Mesenchymal stem cell (in vitro differentiated cells and primary cell): ENCODE results near the gene GTF2I.
"Not testable (repeated sequence)": the region's sequence is repeated elsewhere in the genome, so short reads cannot be mapped to it uniquely, and the experiment has no call there.

Experiments
- DNase-seq: peaks from one replicate; pipeline ENCODE4 v3.0.0-alpha.2; 2013
- H2AFZ ChIP-seq: one replicate; pipeline ENCODE4 v1.6.1; 2013; ENCODE audit warnings: low read depth, mild to moderate bottlenecking, control low read depth, inconsistent platforms, low read length, moderate library complexity
- H2AK5ac ChIP-seq: 2 replicates; pipeline ENCODE4 v1.6.1; 2013; ENCODE audit warnings: low read length, moderate library complexity, mild to moderate bottlenecking, inconsistent platforms; ENCODE audit not compliant: severe bottlenecking
- H2BK120ac ChIP-seq: one replicate; pipeline ENCODE4 v1.6.1; 2013; ENCODE audit warnings: low read depth, mild to moderate bottlenecking, inconsistent platforms, low read length, moderate library complexity
- H2BK12ac ChIP-seq, 2 experiments: one replicate each; pipeline ENCODE4 v1.6.1; 2013; ENCODE audit warnings: inconsistent platforms in 2 of 2, low read length in 2 of 2, mild to moderate bottlenecking in 2 of 2, moderate library complexity in 2 of 2, control low read depth in 1 of 2
- H2BK15ac ChIP-seq: one replicate; pipeline ENCODE4 v1.6.1; 2013; ENCODE audit warnings: mild to moderate bottlenecking, low read depth, inconsistent platforms; ENCODE audit not compliant: poor library complexity, severe bottlenecking
- H2BK5ac ChIP-seq: 2 replicates; pipeline ENCODE4 v1.6.1; 2013; ENCODE audit warnings: low read depth, mild to moderate bottlenecking, low read length, control low read depth, inconsistent platforms; ENCODE audit not compliant: poor library complexity, severe bottlenecking
- H3K14ac ChIP-seq, 2 experiments: one replicate each; pipeline ENCODE4 v1.6.1; 2013; ENCODE audit warnings: inconsistent platforms in 2 of 2, low read length in 2 of 2, control low read depth in 1 of 2, mild to moderate bottlenecking in 1 of 2, moderate library complexity in 1 of 2
- H3K18ac ChIP-seq, 2 experiments: one replicate each; pipeline ENCODE4 v1.6.1; 2013; ENCODE audit warnings: inconsistent platforms in 2 of 2, low read length in 2 of 2, control low read depth in 1 of 2, low read depth in 1 of 2, mild to moderate bottlenecking in 1 of 2
- H3K23ac ChIP-seq, 2 experiments: one replicate each; pipeline ENCODE4 v1.6.1; 2013; ENCODE audit warnings: inconsistent platforms in 2 of 2, low read length in 2 of 2, mild to moderate bottlenecking in 2 of 2, moderate library complexity in 2 of 2, control low read depth in 1 of 2
- H3K27ac ChIP-seq: 2 replicates; pipeline ENCODE4 v1.5.1; 2013; ENCODE audit warnings: mild to moderate bottlenecking, moderate library complexity, low read length, control low read depth, inconsistent platforms; ENCODE audit not compliant: poor library complexity, severe bottlenecking
- H3K27me3 ChIP-seq, 2 experiments: 2 replicates each; pipeline versions ENCODE4 v1.6.1 to v1.7.0; 2013; ENCODE audit warnings: low read length in 2 of 2, mild to moderate bottlenecking in 2 of 2, moderate library complexity in 2 of 2, control low read depth in 1 of 2, inconsistent platforms in 1 of 2; ENCODE audit not compliant: control insufficient read depth in 1 of 2, insufficient read depth in 1 of 2
- H3K36me3 ChIP-seq, 2 experiments: 2 replicates each; pipeline versions ENCODE4 v1.6.1 to v1.7.0; 2013; ENCODE audit warnings: low read length in 2 of 2, control low read depth in 1 of 2, inconsistent platforms in 1 of 2, low read depth in 1 of 2, mild to moderate bottlenecking in 1 of 2; ENCODE audit not compliant: insufficient read depth in 2 of 2, control insufficient read depth in 1 of 2
- H3K4ac ChIP-seq, 2 experiments: one replicate each; pipeline ENCODE4 v1.6.1; 2013; ENCODE audit warnings: inconsistent platforms in 2 of 2, low read length in 2 of 2, mild to moderate bottlenecking in 2 of 2, moderate library complexity in 2 of 2, control low read depth in 1 of 2, low read depth in 1 of 2
- H3K4me1 ChIP-seq: 2 replicates; pipeline ENCODE4 v1.6.1; 2013; ENCODE audit warnings: low read depth, low read length, control low read depth; ENCODE audit not compliant: control insufficient read depth, insufficient read depth
- H3K4me2 ChIP-seq: 2 replicates; pipeline ENCODE4 v1.6.1; 2013; ENCODE audit warnings: low read length, mild to moderate bottlenecking, inconsistent platforms; ENCODE audit not compliant: poor library complexity, severe bottlenecking
- H3K4me3 ChIP-seq, 2 experiments: 2 replicates each; pipeline versions ENCODE4 v1.5.1 to v1.7.0; 2013; ENCODE audit warnings: low read length in 2 of 2, mild to moderate bottlenecking in 2 of 2, control low read depth in 1 of 2, low read depth in 1 of 2; ENCODE audit not compliant: insufficient read depth in 1 of 2
- H3K79me1 ChIP-seq: replicated peaks from 2 replicates; pipeline ENCODE4 v1.6.1; 2013; ENCODE audit warnings: mild to moderate bottlenecking, control low read depth, low read length, inconsistent platforms; ENCODE audit not compliant: poor library complexity, severe bottlenecking
- H3K9ac ChIP-seq: 2 replicates; pipeline ENCODE4 v1.7.0; 2013; ENCODE audit warnings: mild to moderate bottlenecking, low read length, moderate library complexity
- H3K9me3 ChIP-seq: 2 replicates; pipeline ENCODE4 v1.7.0; 2013; ENCODE audit warnings: mild to moderate bottlenecking, low read length; ENCODE audit not compliant: control insufficient read depth
- H4K8ac ChIP-seq: one replicate; pipeline ENCODE4 v1.6.1; 2013; ENCODE audit warnings: inconsistent platforms, mild to moderate bottlenecking, low read length, moderate library complexity
- H4K91ac ChIP-seq: one replicate; pipeline ENCODE4 v1.6.1; 2013; ENCODE audit warnings: mild to moderate bottlenecking, low read length, inconsistent platforms
- WGBS: methylation state at CpG from one replicate; pipeline ENCODE4 v1.1.7; 2013; ENCODE audit warnings: mixed read lengths; 5-methylcytosine and 5-hydroxymethylcytosine counted together

The GTF2I gene

GRCh38 chr7:74756673-74757072 lies 99.2 kb downstream of the GTF2I start:
- H3K4ac ChIP-seq, H3K27me3 ChIP-seq, H3K14ac ChIP-seq, H2BK12ac ChIP-seq, H2BK5ac ChIP-seq, H3K79me1 ChIP-seq, H4K8ac ChIP-seq, H3K4me2 ChIP-seq, H2BK15ac ChIP-seq, H3K4me3 ChIP-seq, H2AFZ ChIP-seq, H3K23ac ChIP-seq, H2AK5ac ChIP-seq, H3K18ac ChIP-seq, DNase-seq, H3K9me3 ChIP-seq, H3K36me3 ChIP-seq, H4K91ac ChIP-seq, H3K9ac ChIP-seq, H3K4me1 ChIP-seq, H3K27ac ChIP-seq, H2BK120ac ChIP-seq: not testable (repeated sequence)
- WGBS = no CpG with 5 or more reads among the region's 5 CpGs

GRCh38 chr7:74758268-74758667 lies 100.8 kb downstream of the GTF2I start:
- not testable (repeated sequence) for H4K8ac ChIP-seq, H3K4ac ChIP-seq, H2BK15ac ChIP-seq, H2AFZ ChIP-seq, H2BK5ac ChIP-seq, DNase-seq, H3K23ac ChIP-seq, H3K9me3 ChIP-seq, H3K27me3 ChIP-seq, H2BK120ac ChIP-seq, H3K4me1 ChIP-seq, H4K91ac ChIP-seq, H3K18ac ChIP-seq, H2AK5ac ChIP-seq, H2BK12ac ChIP-seq, H3K4me2 ChIP-seq, H3K4me3 ChIP-seq, H3K27ac ChIP-seq, H3K79me1 ChIP-seq, H3K36me3 ChIP-seq, H3K14ac ChIP-seq, H3K9ac ChIP-seq
- no CpG with 5 or more reads among the region's 7 CpGs for WGBS

DNA sequence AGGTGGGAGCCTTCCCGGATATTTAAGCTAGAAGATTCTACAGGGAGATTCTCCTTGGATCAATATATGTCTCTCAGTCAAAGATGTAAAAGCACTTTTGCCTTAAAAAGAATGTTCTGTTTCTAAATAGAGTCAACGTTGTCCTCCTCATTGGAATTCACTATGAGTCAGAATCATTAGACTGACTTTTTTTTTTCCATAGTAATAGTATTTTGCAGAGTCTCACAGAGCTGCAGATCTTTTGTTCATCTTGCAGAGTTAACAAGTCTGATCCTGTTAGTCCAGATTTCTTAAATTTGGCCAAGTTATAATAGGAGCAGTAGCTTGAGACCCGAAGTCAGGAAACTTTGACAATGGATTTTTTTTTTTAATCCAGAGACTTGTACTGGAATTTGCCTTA lies 101.5 kb downstream of the GTF2I start:
- not testable (repeated sequence) for H3K79me1 ChIP-seq, H2AFZ ChIP-seq, H3K4me3 ChIP-seq, H2BK120ac ChIP-seq, H3K27ac ChIP-seq, H3K36me3 ChIP-seq, H3K4ac ChIP-seq, H3K23ac ChIP-seq, H2BK5ac ChIP-seq, H2BK12ac ChIP-seq, H2AK5ac ChIP-seq, H4K91ac ChIP-seq, H3K9me3 ChIP-seq, H3K9ac ChIP-seq, H3K27me3 ChIP-seq, H3K4me2 ChIP-seq, H3K18ac ChIP-seq, H3K4me1 ChIP-seq, H3K14ac ChIP-seq, H4K8ac ChIP-seq, DNase-seq, H2BK15ac ChIP-seq
- no CpG with 5 or more reads among the region's 3 CpGs for WGBS

DNA sequence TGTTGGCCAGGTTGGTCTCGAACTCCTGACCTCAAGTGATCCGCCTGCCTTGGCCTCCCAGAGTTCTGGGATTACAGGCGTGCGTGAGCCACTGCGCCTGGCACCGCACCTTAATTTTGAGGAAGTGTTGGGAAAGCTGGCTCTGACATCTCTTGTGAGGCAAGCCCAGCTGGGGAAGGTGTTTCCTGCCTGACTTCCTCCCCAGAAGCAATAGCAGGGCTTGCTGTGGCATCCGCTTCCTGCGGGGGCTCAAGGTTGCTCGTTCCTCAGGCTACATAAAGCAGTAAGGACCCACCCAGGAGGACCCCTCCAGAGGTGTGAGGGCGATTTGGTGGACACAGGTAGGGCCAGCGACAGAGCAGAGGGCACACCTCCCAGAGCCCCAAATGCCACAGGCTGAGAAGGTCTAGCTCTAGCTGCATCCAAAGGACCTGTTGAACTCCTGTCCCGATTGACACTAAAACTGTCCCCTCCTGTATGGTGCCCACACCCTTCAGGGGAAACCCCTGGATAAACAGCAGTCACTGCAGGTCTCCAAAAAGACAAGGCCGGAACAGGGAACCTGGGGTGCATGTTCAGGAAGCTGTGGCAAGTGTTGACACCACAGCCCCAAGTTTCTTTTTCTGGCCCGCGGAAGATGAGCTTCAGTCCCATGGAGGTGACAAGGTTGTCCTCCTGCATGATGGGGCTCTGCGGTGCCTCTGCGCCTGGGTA lies 107.8 kb downstream of the GTF2I start:
- not testable (repeated sequence) for H3K4me3 ChIP-seq, H2AK5ac ChIP-seq, H3K27me3 ChIP-seq, H2BK120ac ChIP-seq, H2AFZ ChIP-seq, H3K4me2 ChIP-seq, H3K4me1 ChIP-seq, DNase-seq, H4K8ac ChIP-seq, H2BK12ac ChIP-seq, H3K14ac ChIP-seq, H3K36me3 ChIP-seq, H2BK5ac ChIP-seq, H3K27ac ChIP-seq, H3K23ac ChIP-seq, H3K9ac ChIP-seq, H3K18ac ChIP-seq, H4K91ac ChIP-seq, H3K9me3 ChIP-seq, H2BK15ac ChIP-seq, H3K79me1 ChIP-seq, H3K4ac ChIP-seq
- WGBS = no CpG with 5 or more reads among the region's 17 CpGs
